Memory B cell (primary cell): ENCODE results near the gene VIPAS39.

Experiments used
- ATAC-seq: fragments of 150-1000 bp; cut with Tn5 transposase; 2 replicates; pipeline ENCODE4 v1.10.0; 2021; ENCODE audit warnings: low read depth, mild to moderate bottlenecking, moderate library complexity
- DNase-seq, 2 donors: peaks; one replicate each; pipeline ENCODE4 v3.0.0; 2022; ENCODE audit warnings: low spot score in 2 of 2
- H3K27ac Mint-ChIP-seq: one replicate; pipeline ENCODE4 v1.8.0; 2022; ENCODE audit warnings: mild to moderate bottlenecking, moderate library complexity, mixed read lengths
- H3K27me3 Mint-ChIP-seq: one replicate; pipeline ENCODE4 v1.8.0; 2022; ENCODE audit warnings: mixed read lengths
- H3K36me3 Mint-ChIP-seq: one replicate; pipeline ENCODE4 v1.8.0; 2022; ENCODE audit warnings: mild to moderate bottlenecking, mixed read lengths
- H3K4me1 Mint-ChIP-seq: one replicate; pipeline ENCODE4 v1.8.0; 2022; ENCODE audit warnings: mixed read lengths
- H3K4me3 Mint-ChIP-seq: one replicate; pipeline ENCODE4 v1.8.0; 2022; ENCODE audit warnings: mild to moderate bottlenecking, moderate library complexity, mixed read lengths
- H3K9me3 Mint-ChIP-seq: one replicate; pipeline ENCODE4 v1.8.0; 2022; ENCODE audit warnings: mixed read lengths

VIPAS39 gene

GRCh38 chr14:77406718-77407117 lies 50.7 kb downstream of the VIPAS39 start:
- no peaks in the 10 kb centered on the region for H3K27me3 Mint-ChIP-seq
- H3K36me3 Mint-ChIP-seq: peaks cover 3% of the 10 kb centered on the region
- ATAC-seq (no peak), DNase-seq (no peak)
- no peaks in the 10 kb centered on the region for H3K9me3 Mint-ChIP-seq
- no peak overlapping the region for H3K27ac Mint-ChIP-seq
- H3K4me3 Mint-ChIP-seq: no peak overlapping the region
- no peaks in the 10 kb centered on the region for H3K4me1 Mint-ChIP-seq

- Mint-ChIP-seq H3K27ac (no peak overlapping the region), H3K4me1 (no peaks in the 10 kb centered on the region), H3K36me3 (peaks cover 3% of the 10 kb centered on the region), H3K9me3 (no peaks in the 10 kb centered on the region), H3K4me3 (no peak overlapping the region), H3K27me3 (no peaks in the 10 kb centered on the region)
- DNase-seq (no peak), ATAC-seq (no peak)
Measured at GRCh38 chr14:77406086-77406485, 51.3 kb downstream of the VIPAS39 start.

- H3K27ac Mint-ChIP-seq: no peak overlapping the region
- ATAC-seq: no peak
- no peak overlapping the region for H3K4me3 Mint-ChIP-seq
- no peaks in the 10 kb centered on the region for H3K4me1 Mint-ChIP-seq
- no peaks in the 10 kb centered on the region for H3K9me3 Mint-ChIP-seq
- peaks cover 7% of the 10 kb centered on the region for H3K36me3 Mint-ChIP-seq
- no peak for DNase-seq
- no peaks in the 10 kb centered on the region for H3K27me3 Mint-ChIP-seq
Measured at GRCh38 chr14:77403768-77404167, 53.6 kb downstream of the VIPAS39 start.

- Mint-ChIP-seq H3K27me3 (no peaks in the 10 kb centered on the region), H3K4me3 (no peak overlapping the region), H3K36me3 (peaks cover 12% of the 10 kb centered on the region), H3K4me1 (no peaks in the 10 kb centered on the region), H3K27ac (no peak overlapping the region), H3K9me3 (no peaks in the 10 kb centered on the region)
- DNase-seq: no peak
- ATAC-seq: no peak
Measured at GRCh38 chr14:77400216-77400615, 57.2 kb downstream of the VIPAS39 start.

GRCh38 chr14:77390188-77390587 lies 67.2 kb downstream of the VIPAS39 start:
- Mint-ChIP-seq H3K4me3 (no peak overlapping the region), H3K27me3 (no peaks in the 10 kb centered on the region), H3K9me3 (no peaks in the 10 kb centered on the region), H3K27ac (no peak overlapping the region), H3K36me3 (no peaks in the 10 kb centered on the region), H3K4me1 (no peaks in the 10 kb centered on the region)
- ATAC-seq (no peak), DNase-seq (no peak)

GRCh38 chr14:77378701-77379100 lies 78.7 kb downstream of the VIPAS39 start:
- Mint-ChIP-seq H3K27me3 (no peaks in the 10 kb centered on the region), H3K4me3 (no peak overlapping the region), H3K36me3 (peaks cover 3% of the 10 kb centered on the region), H3K9me3 (no peaks in the 10 kb centered on the region), H3K27ac (no peak overlapping the region), H3K4me1 (peaks cover 23% of the 10 kb centered on the region)
- DNase-seq: no peak
- no peak for ATAC-seq

GRCh38 chr14:77377502-77377844 lies 79.9 kb downstream of the VIPAS39 start:
- ATAC-seq: peak; percentile 0
- H3K27ac Mint-ChIP-seq: no peak overlapping the region
- H3K4me1 Mint-ChIP-seq: peaks cover 30% of the 10 kb centered on the region

GRCh38 chr14:77376771-77377501 lies 80.5 kb downstream of the VIPAS39 start, which contains the start of the genes SAMD15 and TMED8:
Gene SAMD15 (plus strand): TSS chr14:77377379. CDS start chr14:77377419, 40 bp downstream.
Gene TMED8 (minus strand): TSS chr14:77377094. CDS start chr14:77377053, 41 bp downstream.
- ATAC-seq (peak; percentile 84), DNase-seq (peak; percentile 79 to 92)
- Mint-ChIP-seq H3K4me3 (peak within 1 kb of the TSS; percentile 98), H3K9me3 (no peaks in the 10 kb centered on the region), H3K27ac (no peak within 1 kb of the TSS), H3K36me3 (peaks cover 3% of the 10 kb centered on the region), H3K4me1 (peaks cover 32% of the 10 kb centered on the region), H3K27me3 (no peaks in the 10 kb centered on the region)

More at GRCh38 chr14:77377502-77377844, 79.9 kb downstream of the VIPAS39 start:
- H3K4me3 Mint-ChIP-seq: no peak overlapping the region
- DNase-seq: no peak
- H3K9me3 Mint-ChIP-seq: no peaks in the 10 kb centered on the region
- no peaks in the 10 kb centered on the region for H3K27me3 Mint-ChIP-seq
- peaks cover 3% of the 10 kb centered on the region for H3K36me3 Mint-ChIP-seq
